Epithelial cell of proximal tubule (primary cell): ENCODE results near the gene INPP5D. TPM values are rescaled to one million over a fixed set of nuclear protein-coding genes. Genes with fewer than 3 reads are reported as not detected.

ENCODE experiments used
- DNase-seq: peaks from one replicate; pipeline ENCODE4 v3.0.0-alpha.2; 2011; ENCODE audit warnings: low read depth
- H3K4me3 ChIP-seq: 2 replicates; pipeline ENCODE4 v1.5.1; 2011; ENCODE audit warnings: low read depth, mild to moderate bottlenecking, low read length
- CTCF ChIP-seq: conservative IDR thresholded peaks from 2 replicates; pipeline ENCODE4 v1.5.1; 2012; ENCODE audit warnings: low read depth, mild to moderate bottlenecking, low read length
- total RNA-seq: library from RNA; depleted of rRNA; stranded (reverse); fragments of >200 nt; gene quantifications from 2 replicates; pipeline ENCODE4 v1.2.3, GENCODE V29; 2015

The INPP5D gene
- total RNA-seq, 1 donor from 2014 or later, result 1.8 TPM

GRCh38 chr2:233039212-233039845 lies 20.8 kb upstream of the INPP5D start:
- DNase-seq, result no peak
- no peak for TF ChIP-seq CTCF
- no peak overlapping the region for H3K4me3 ChIP-seq

- no peak overlapping the region for H3K4me3 ChIP-seq
Observed at GRCh38 chr2:233039846-233040530, 20.2 kb upstream of the INPP5D start.

GRCh38 chr2:233040571-233040970 lies 19.6 kb upstream of the INPP5D start:
- no peak overlapping the region for H3K4me3 ChIP-seq
- TF ChIP-seq CTCF, result no peak
- no peak for DNase-seq

More at GRCh38 chr2:233039846-233040530, 20.2 kb upstream of the INPP5D start:
- DNase-seq, result no peak
- TF ChIP-seq CTCF, result no peak

GRCh38 chr2:233041722-233042323 lies 18.3 kb upstream of the INPP5D start:
- TF ChIP-seq CTCF, result no peak
- no peak for DNase-seq
- H3K4me3 ChIP-seq, result no peak overlapping the region

GRCh38 chr2:233042549-233042948 lies 17.6 kb upstream of the INPP5D start:
- no peak overlapping the region for H3K4me3 ChIP-seq
- DNase-seq, result no peak
- TF ChIP-seq CTCF, result no peak

GRCh38 chr2:233044974-233045605 lies 15.1 kb upstream of the INPP5D start:
- no peak for TF ChIP-seq CTCF
- no peak overlapping the region for H3K4me3 ChIP-seq
- DNase-seq, result no peak
